ENCODE measurements around the gene CASP6.

Gene CASP6

DNA sequence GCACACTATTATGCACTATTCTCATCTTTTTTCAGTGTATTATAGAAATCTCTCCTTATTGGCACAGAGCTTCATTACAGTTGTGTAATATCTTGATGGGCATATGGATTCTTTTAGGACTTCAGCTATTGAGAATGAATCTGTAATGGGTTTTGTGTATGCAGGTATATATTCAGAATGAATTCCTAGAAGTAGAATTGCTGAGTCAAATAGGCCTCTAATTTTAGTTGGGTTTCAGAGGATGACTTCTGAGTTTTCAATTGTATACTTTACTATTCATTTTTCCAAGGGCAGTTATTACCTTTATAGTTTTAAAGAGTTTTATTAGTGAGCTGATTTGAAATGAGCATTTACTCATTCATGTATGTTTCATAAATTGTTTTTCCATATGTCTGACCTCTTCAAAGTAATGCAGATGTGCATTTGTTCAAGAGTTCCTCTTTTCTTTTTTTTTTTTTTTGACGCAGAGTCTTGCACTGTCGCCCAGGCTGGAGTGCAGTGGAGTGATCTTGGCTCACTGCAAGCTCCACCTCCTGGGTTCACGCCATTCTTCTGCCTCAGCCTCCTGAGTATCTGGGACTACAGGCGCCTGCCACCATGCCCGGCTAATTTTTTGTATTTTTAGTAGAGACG, 19.5 kb downstream of the CASP6 start:
- TF ChIP-seq SIN3A (IDR thresholded peaks at IDR 0.05; ENCODE audit: borderline replicate concordance, insufficient read depth, low read length) (no peak), POLR2AphosphoS5 (IDR thresholded peaks at IDR 0.05; ENCODE audit: low read depth, low read length) (no peak), FOXP2 (optimal IDR thresholded peaks at IDR 0.05; ENCODE audit: borderline replicate concordance, extremely low read depth, extremely low read length, insufficient read depth) (no peak), TAF1 (IDR thresholded peaks at IDR 0.05; ENCODE audit: borderline replicate concordance, insufficient read depth, low read length) (no peak)
- TF ChIP-seq, protein P1, sequence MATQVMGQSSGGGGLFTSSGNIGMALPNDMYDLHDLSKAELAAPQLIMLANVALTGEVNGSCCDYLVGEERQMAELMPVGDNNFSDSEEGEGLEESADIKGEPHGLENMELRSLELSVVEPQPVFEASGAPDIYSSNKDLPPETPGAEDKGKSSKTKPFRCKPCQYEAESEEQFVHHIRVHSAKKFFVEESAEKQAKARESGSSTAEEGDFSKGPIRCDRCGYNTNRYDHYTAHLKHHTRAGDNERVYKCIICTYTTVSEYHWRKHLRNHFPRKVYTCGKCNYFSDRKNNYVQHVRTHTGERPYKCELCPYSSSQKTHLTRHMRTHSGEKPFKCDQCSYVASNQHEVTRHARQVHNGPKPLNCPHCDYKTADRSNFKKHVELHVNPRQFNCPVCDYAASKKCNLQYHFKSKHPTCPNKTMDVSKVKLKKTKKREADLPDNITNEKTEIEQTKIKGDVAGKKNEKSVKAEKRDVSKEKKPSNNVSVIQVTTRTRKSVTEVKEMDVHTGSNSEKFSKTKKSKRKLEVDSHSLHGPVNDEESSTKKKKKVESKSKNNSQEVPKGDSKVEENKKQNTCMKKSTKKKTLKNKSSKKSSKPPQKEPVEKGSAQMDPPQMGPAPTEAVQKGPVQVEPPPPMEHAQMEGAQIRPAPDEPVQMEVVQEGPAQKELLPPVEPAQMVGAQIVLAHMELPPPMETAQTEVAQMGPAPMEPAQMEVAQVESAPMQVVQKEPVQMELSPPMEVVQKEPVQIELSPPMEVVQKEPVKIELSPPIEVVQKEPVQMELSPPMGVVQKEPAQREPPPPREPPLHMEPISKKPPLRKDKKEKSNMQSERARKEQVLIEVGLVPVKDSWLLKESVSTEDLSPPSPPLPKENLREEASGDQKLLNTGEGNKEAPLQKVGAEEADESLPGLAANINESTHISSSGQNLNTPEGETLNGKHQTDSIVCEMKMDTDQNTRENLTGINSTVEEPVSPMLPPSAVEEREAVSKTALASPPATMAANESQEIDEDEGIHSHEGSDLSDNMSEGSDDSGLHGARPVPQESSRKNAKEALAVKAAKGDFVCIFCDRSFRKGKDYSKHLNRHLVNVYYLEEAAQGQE (IDR thresholded peaks at IDR 0.05; ENCODE audit: insufficient read depth in 1 of 2, low read depth in 2 of 2, low read length in 2 of 2) = no peak

DNA sequence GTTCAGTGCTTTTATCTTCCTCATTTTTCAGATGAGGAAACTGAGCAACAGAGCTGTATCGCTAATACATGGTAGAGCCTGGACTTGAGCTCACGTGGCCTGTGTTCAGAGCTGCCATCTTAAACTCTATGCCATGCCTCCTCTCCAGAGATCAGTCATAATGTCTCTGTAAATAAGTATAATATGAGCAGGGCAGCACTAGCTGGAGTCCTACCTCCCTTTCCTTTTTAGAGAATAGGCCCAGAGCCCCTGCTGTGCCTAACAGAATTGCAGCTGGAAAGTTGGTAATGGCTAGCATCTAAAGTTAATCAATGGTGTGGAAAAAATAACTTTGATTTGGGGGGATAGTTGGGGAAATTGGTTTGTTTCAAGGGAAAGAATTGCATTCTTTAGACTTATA, 20.4 kb downstream of the CASP6 start:
- no peak for TF ChIP-seq POLR2AphosphoS5 (IDR thresholded peaks at IDR 0.05; ENCODE audit: low read depth, low read length)
- TF ChIP-seq TAF1 (IDR thresholded peaks at IDR 0.05; ENCODE audit: borderline replicate concordance, insufficient read depth, low read length) = no peak
- no peak for TF ChIP-seq SIN3A (IDR thresholded peaks at IDR 0.05; ENCODE audit: borderline replicate concordance, insufficient read depth, low read length)
- TF ChIP-seq FOXP2 (optimal IDR thresholded peaks at IDR 0.05; ENCODE audit: borderline replicate concordance, extremely low read depth, extremely low read length, insufficient read depth) = no peak
- TF ChIP-seq, protein P1 (IDR thresholded peaks at IDR 0.05; ENCODE audit: insufficient read depth in 1 of 2, low read depth in 2 of 2, low read length in 2 of 2) = no peak

DNA sequence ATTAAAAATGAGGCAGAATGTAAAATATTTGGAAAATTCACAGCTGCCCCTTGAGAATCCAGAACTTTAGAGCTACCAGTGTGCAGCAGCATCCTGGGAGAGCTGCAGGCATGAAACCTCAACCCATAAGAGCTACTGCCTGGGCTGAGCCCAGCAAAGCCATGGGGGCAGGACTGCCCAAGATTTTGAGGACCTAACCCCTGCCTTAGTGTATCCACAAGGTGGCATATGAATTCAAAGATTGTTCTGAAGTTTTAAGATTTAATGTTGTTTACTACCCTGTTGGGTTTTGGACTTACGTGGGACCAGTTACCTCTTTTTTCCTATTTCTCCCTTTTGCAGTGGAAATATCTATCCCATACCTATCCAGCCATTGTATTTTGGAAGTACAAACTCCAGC, 26.4 kb downstream of the CASP6 start:
- TF ChIP-seq TAF1 (IDR thresholded peaks at IDR 0.05; ENCODE audit: borderline replicate concordance, insufficient read depth, low read length) (no peak), FOXP2 (optimal IDR thresholded peaks at IDR 0.05; ENCODE audit: borderline replicate concordance, extremely low read depth, extremely low read length, insufficient read depth) (no peak), SIN3A (IDR thresholded peaks at IDR 0.05; ENCODE audit: borderline replicate concordance, insufficient read depth, low read length) (no peak), POLR2AphosphoS5 (IDR thresholded peaks at IDR 0.05; ENCODE audit: low read depth, low read length) (no peak)
- TF ChIP-seq, protein P1 (IDR thresholded peaks at IDR 0.05; ENCODE audit: insufficient read depth in 1 of 2, low read depth in 2 of 2, low read length in 2 of 2) = no peak

DNA sequence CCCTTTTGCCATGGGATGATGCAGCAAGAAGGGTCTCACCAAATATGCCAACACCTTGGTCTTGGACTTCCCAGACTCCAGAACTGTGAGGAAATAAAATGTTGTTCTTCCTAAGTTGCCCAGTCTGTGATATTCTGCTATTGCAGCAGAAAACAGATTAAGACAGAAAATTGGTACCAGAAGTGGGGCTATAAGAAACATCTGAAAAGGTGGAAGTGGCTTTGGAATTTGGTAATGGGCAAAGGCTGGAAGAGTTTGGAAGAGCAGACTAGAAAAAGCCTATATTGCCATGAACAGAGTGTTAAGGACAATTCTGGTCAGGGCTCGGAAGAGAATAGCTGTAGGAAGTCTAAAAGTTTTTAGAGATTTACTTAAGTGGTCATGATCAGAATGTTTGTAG, 27.4 kb downstream of the CASP6 start:
- TF ChIP-seq SIN3A (IDR thresholded peaks at IDR 0.05; ENCODE audit: borderline replicate concordance, insufficient read depth, low read length) (no peak), TAF1 (IDR thresholded peaks at IDR 0.05; ENCODE audit: borderline replicate concordance, insufficient read depth, low read length) (no peak), FOXP2 (optimal IDR thresholded peaks at IDR 0.05; ENCODE audit: borderline replicate concordance, extremely low read depth, extremely low read length, insufficient read depth) (no peak), POLR2AphosphoS5 (IDR thresholded peaks at IDR 0.05; ENCODE audit: low read depth, low read length) (no peak)
- TF ChIP-seq, protein P1 (IDR thresholded peaks at IDR 0.05; ENCODE audit: insufficient read depth in 1 of 2, low read depth in 2 of 2, low read length in 2 of 2) = no peak

All from PFSK-1 (cell line).